Testis (tissue), 3 donors: Measurements from ENCODE around the gene TTC7B. TPM values are rescaled to one million over a fixed set of nuclear protein-coding genes. Genes with fewer than 3 reads are reported as not detected.

Experiments
- DNase-seq: peaks from one replicate; pipeline ENCODE4 v3.0.0-alpha.2; 2019
- H3K27ac ChIP-seq, 2 donors: fragments of 200-600 bp; sonication (generic); one replicate each; pipeline ENCODE4 v1.5.1; 2019
- H3K27me3 ChIP-seq: fragments of 200-600 bp; sonication (generic); one replicate; pipeline ENCODE4 v1.5.1; 2019
- H3K36me3 ChIP-seq: fragments of 200-600 bp; sonication (generic); one replicate; pipeline ENCODE4 v1.5.1; 2017; ENCODE audit warnings: low read depth; ENCODE audit errors: missing control alignments
- H3K4me1 ChIP-seq: fragments of 200-600 bp; sonication (generic); one replicate; pipeline ENCODE4 v1.5.1; 2019
- H3K4me3 ChIP-seq, 2 donors: fragments of 200-600 bp; sonication (generic); one replicate each; pipeline ENCODE4 v1.5.1; 2017 to 2019
- H3K9me3 ChIP-seq: fragments of 200-600 bp; sonication (generic); one replicate; pipeline ENCODE4 v1.5.1; 2017
- POLR2A ChIP-seq: fragments of 450-650 bp; IDR thresholded peaks from one replicate; pipeline ENCODE4 v1.6.1; 2017; ENCODE audit warnings: antibody characterized with exemption, mild to moderate bottlenecking, moderate library complexity
- WGBS, 2 donors: methylation state at CpG; one replicate each; pipeline ENCODE4 v1.1.5; 2018; 5-methylcytosine and 5-hydroxymethylcytosine counted together
- intact Hi-C: fragments of 100-400 bp; cut with DNase I; formaldehyde crosslinking; loops from one replicate; pipeline ENCODE4 v1.15.1; 2023; ENCODE audit warnings: low total_unique reads
- polyA plus RNA-seq: library from polyadenylated mRNA; stranded (reverse); fragments of 350-450 nt; fragmentation: Illumina TruSeq; extraction: RNeasy Lipid Tissue Mini Kit (QIAGEN cat#74804); gene quantifications from one replicate; pipeline ENCODE4 v1.2.3, GENCODE V29; 2014; ENCODE audit warnings: low read depth, low replicate concordance; ENCODE audit not compliant: insufficient read depth
- total RNA-seq, 2 donors: library from RNA; depleted of rRNA; stranded (reverse); fragments of >200 nt; gene quantifications; one replicate each; pipeline ENCODE4 v1.2.3, GENCODE V29; 2016
- TF ChIP-seq, protein P1 (sequence below), 3 experiments: fragments of 450-650 bp in 2 of 3; fragments of 200-600 bp in 1 of 3; sonication (generic) in 1 of 3; IDR thresholded peaks; one replicate each; pipeline ENCODE4 v1.5.1; 2016 to 2019; ENCODE audit warnings: antibody characterized with exemption in 3 of 3, mild to moderate bottlenecking in 2 of 3, moderate library complexity in 1 of 3

TTC7B gene
- total and polyA plus RNA-seq, 3 donors from 2014 or later: 11.3 to 17.0 (median 12.1) TPM

DNA sequence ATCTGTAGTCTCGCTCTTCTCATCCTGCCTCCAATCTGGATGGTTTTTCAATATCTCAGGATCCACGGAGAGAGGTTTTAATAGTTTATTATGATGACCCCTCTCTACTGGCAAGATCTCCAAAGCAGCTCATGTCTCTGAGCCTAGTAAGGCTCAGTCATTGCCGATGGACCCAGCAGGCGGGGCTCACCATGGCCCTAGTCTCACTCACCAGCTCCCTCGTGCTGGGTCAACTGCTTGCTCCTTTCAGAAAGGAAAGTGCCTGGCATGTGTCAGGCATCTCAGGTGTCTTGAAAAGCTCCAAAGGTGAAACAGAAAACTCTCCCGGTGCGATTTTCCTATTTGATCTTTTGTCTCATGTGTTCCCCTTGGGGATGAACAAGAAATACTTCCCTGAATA is 240.4 kb downstream of the TTC7B start:
- intact Hi-C loops: no loop called here
- no peaks in the 10 kb centered on the region for H3K27me3 ChIP-seq
- no peaks in the 10 kb centered on the region for H3K36me3 ChIP-seq
- 95 to 99% methylated on average over 7 of the region's 7 CpGs for WGBS, 2 donors
- no peaks in the 10 kb centered on the region for H3K9me3 ChIP-seq
- no peak overlapping the region for H3K4me3 ChIP-seq
- TF ChIP-seq, protein P1, sequence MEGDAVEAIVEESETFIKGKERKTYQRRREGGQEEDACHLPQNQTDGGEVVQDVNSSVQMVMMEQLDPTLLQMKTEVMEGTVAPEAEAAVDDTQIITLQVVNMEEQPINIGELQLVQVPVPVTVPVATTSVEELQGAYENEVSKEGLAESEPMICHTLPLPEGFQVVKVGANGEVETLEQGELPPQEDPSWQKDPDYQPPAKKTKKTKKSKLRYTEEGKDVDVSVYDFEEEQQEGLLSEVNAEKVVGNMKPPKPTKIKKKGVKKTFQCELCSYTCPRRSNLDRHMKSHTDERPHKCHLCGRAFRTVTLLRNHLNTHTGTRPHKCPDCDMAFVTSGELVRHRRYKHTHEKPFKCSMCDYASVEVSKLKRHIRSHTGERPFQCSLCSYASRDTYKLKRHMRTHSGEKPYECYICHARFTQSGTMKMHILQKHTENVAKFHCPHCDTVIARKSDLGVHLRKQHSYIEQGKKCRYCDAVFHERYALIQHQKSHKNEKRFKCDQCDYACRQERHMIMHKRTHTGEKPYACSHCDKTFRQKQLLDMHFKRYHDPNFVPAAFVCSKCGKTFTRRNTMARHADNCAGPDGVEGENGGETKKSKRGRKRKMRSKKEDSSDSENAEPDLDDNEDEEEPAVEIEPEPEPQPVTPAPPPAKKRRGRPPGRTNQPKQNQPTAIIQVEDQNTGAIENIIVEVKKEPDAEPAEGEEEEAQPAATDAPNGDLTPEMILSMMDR (IDR thresholded peaks at IDR 0.05): no peak
- no peak overlapping the region for H3K27ac ChIP-seq
- peaks cover 24% of the 10 kb centered on the region for H3K4me1 ChIP-seq
- no peak for DNase-seq

DNA sequence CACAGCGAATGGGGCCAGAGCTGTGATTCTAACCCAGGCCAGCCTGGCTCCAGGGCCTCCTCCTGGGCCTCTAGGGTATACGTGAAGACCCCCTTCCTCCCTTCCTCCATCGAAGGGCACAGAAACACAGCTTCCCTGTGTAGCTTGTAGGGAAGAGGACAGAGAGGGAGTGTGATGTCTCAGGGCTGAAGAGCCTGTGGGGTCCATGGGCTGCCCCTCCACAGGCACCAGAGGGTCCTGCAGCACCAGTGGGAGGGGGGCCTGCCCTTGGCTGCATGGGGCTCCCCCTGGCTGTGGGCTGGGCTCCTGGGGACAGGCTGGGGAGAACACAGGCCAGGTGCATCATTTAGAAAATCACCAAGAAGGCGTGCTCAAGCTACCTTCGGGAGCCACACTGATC is 240.9 kb downstream of the TTC7B start:
- Histone ChIP-seq H3K36me3 (no peaks in the 10 kb centered on the region), H3K9me3 (no peaks in the 10 kb centered on the region), H3K27me3 (no peaks in the 10 kb centered on the region), H3K4me1 (peaks cover 24% of the 10 kb centered on the region), H3K27ac (peak overlapping the region in 1 of 2 donors; percentile 3), H3K4me3 (no peak overlapping the region)
- TF ChIP-seq, protein P1 (IDR thresholded peaks at IDR 0.05): no peak
- no peak for DNase-seq
- WGBS, 2 donors: 90 to 91% methylated on average over 5 of the region's 5 CpGs
- intact Hi-C loops: no loop called here

DNA sequence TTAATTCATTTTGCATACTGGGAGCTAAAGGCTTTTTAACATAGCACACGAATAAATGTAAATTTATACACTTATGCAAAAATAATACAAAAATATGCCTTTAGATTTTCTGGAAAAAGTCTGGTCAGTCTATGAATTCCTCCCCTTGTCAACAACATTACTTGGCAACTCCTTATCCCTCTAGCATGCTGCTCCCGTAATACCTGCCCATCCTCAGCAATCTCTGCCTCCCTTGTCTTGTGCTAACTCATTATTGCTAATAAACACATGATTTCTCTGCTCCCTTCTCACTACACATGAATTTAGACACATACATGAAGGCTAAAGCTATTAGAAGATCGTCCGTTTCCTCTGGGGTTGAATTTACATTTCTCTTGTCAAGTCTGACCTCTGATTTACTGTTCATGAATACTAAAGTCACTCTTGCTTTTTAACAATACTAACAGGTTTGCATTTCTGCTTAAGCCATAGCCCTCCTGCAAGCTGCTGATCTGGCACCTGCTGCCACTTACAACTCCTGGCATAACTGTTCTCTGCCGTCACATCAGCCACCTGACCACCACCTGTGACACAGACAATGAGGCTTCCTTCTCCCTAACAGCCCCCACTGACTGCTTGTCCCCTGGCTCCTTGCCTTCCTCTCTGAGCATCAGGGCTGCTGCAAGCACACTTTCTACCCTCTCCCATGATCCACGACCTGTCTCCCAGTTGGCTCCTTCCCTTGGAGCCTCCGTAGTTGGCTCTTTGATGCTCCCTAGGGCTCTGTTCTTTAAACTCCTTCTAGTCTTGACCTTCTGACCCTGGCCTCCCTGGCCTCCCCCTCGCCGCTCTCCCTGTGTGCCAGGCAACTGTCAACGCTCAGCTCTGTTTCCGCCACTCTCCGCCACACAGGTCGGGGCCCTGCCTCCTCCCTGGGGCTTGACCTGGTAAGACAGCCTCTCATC is 241.8 kb downstream of the TTC7B start:
- Histone ChIP-seq H3K27me3 (no peaks in the 10 kb centered on the region), H3K4me3 (no peak overlapping the region), H3K9me3 (no peaks in the 10 kb centered on the region), H3K36me3 (no peaks in the 10 kb centered on the region), H3K27ac (peak overlapping the region; percentile 21 to 28), H3K4me1 (peaks cover 24% of the 10 kb centered on the region)
- intact Hi-C loops: no loop called here
- WGBS, 2 donors: 56 to 69% methylated on average over 13 of the region's 13 CpGs
- TF ChIP-seq, protein P1 (IDR thresholded peaks at IDR 0.05): no peak
- TF ChIP-seq POLR2A: no peak
- peak; percentile 61 for DNase-seq

DNA sequence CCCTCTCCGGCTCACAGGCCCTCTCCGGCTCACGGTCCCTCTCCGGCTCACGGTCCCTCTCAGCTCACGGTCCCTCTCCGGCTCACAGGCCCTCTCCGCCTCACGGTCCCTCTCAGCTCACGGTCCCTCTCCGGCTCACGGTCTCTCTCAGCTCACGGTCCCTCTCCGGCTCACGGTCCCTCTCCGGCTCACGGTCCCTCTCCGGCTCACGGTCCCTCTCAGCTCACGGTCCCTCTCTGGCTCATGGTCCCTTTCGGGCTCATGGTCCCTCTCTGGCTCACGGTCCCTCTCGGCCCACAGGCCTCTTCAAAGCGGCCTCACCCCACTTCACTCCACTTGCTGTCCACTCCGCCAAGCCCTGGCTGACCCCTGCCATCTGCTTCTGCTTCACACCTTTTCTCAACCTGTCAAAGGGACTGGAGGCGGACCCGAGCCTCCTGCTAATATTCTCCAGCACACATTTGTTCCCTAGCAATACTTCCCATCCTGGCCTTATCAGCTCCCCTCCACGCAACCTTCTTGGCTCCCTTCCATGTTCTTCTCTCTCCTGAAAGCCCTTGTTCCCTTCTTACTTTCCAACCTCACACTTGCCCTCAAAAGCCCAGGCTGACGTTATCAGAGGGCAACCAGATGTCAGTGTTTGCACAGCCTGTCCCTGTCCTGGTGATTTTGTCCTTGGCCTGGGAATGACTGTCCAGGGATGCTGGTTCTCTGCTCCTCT is 242.7 kb downstream of the TTC7B start:
- WGBS, 2 donors: 70 to 84% methylated on average over 29 of the region's 29 CpGs

More for the DNA sequence above, 242.7 kb downstream of the TTC7B start:
- H3K9me3 ChIP-seq: no peaks in the 10 kb centered on the region
- intact Hi-C loops: no loop called here
- no peaks in the 10 kb centered on the region for H3K36me3 ChIP-seq
- no peak overlapping the region for H3K4me3 ChIP-seq
- H3K27ac ChIP-seq: peak overlapping the region; percentile 2 to 43
- TF ChIP-seq POLR2A: no peak
- TF ChIP-seq, protein P1 (IDR thresholded peaks at IDR 0.05): no peak
- peak; percentile 71 for DNase-seq
- no peaks in the 10 kb centered on the region for H3K27me3 ChIP-seq
- H3K4me1 ChIP-seq: peaks cover 24% of the 10 kb centered on the region
